GM18861 (cell line): ENCODE results near the gene GCNT3.

Experiments used
- ATAC-seq: cut with Tn5 transposase; IDR thresholded peaks from one replicate; pipeline ENCODE4 v1.9.1; 2021; ENCODE audit not compliant: unreplicated experiment

Gene GCNT3, protein sequence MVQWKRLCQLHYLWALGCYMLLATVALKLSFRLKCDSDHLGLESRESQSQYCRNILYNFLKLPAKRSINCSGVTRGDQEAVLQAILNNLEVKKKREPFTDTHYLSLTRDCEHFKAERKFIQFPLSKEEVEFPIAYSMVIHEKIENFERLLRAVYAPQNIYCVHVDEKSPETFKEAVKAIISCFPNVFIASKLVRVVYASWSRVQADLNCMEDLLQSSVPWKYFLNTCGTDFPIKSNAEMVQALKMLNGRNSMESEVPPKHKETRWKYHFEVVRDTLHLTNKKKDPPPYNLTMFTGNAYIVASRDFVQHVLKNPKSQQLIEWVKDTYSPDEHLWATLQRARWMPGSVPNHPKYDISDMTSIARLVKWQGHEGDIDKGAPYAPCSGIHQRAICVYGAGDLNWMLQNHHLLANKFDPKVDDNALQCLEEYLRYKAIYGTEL

DNA sequence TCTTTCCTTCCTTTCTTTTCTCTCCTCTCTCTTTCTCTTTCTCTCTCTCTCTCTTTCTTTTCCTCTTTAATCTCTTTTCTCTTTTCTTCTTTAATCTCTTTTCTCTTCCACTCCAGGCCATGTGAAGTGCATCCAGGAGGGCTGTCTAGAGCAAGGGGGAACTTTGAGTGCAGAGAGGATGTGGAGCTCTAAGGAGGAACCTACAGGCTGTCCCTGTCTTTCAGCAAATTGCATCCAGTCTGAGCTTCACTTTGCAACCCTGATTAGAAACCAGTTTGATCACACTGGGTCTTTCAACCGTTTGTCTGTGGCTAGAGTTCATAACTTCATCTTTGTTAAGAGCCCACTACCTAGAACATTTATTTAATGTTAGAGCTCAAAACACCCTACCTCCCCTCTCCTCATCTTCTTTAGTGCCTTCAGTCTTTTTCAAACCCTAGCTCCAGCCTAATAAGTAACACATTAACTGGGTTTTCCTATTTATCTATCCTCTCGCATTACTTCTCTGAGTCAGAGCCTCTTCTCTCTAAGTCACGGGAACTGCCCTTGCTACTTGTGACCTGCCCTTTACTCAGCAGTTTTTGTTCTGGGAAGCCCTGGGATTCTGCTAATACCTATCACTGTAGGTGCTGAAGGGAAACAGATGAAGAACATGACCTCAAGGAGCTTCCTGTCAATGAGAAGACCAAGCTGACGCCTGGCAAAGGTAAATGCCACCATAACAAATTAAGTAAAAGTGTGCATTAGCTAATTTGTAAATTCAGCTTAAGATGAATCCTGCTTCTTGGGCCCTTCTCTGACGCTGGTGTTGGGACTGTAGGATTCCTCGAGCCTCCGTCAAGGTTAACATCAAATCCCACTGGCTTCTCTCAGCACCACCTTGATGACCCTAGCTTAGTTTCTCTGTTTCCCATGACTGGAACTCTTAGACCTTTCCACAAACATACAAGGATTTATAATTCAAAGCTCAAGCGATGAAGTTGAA is at the start of gene GCNT3:
Gene GCNT3, plus strand, starts transcription at position 508 of the 985 bp plus-strand sequence. CDS start 6,456 bp downstream, outside the sequence.
- ATAC-seq, result no peak

- no peak for ATAC-seq
Observed at GRCh38 chr15:59562448-59563186, 49.0 kb upstream of the GCNT3 start.

DNA sequence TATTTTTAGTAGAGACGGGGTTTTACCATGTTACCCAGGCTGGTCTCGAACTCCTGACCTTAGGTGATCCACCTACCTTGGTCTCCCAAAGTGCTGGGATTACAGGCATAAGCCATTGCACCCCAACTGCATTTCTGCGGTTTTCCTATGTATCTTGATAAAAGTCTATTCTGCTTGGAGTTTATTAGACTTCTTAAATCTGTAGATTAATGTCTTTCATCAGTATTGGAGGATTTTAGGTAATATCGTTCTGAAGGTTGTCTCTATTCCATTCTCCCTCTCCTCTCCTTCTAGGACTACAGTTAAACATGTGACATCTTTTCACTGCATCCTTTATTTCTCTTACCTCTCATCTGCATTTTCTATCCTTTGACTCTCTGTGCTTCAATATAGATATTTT is 46.3 kb upstream of the GCNT3 start:
- no peak for ATAC-seq

GRCh38 chr15:59567324-59567723 is 44.3 kb upstream of the GCNT3 start:
- no peak for ATAC-seq

GRCh38 chr15:59569477-59569876 is 42.1 kb upstream of the GCNT3 start:
- no peak for ATAC-seq

DNA sequence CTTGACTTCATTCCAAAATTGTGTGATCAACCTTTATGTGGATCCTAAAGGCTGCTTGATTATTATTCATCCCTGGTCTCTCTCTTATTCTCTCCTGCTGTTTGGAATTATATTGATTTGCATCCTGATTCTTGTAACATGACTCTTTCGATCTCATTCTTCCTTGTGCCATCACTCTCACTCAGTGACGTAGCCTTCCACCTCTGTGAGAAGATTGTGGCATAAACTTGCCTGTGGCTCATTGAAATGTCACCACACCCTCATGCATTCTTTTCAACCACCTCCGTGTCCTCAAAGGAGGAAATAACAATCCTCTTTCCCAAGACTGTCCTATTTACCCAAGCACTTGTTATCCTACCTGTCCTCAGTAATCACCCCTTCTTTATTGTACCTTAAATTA is 41.3 kb upstream of the GCNT3 start:
- ATAC-seq, result no peak

DNA sequence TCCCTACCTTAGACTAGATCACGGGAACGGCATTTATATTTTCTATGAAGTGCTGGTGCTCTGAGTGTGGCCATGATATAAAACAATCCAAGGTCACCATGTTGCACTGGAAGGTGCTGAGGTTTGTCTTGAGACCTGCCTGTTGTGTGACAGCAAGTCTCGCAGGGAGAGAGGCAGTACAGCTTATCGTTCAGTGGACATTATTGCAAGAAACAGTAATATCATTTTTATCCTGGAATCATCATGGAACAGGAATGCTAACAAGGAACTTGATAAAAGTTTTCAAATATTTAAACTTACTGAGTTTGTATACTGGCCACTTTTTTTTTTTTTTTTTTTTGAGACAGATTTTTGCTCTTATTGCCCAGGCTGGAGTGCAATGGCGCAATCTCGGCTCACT is 40.0 kb upstream of the GCNT3 start:
- no peak for ATAC-seq

DNA sequence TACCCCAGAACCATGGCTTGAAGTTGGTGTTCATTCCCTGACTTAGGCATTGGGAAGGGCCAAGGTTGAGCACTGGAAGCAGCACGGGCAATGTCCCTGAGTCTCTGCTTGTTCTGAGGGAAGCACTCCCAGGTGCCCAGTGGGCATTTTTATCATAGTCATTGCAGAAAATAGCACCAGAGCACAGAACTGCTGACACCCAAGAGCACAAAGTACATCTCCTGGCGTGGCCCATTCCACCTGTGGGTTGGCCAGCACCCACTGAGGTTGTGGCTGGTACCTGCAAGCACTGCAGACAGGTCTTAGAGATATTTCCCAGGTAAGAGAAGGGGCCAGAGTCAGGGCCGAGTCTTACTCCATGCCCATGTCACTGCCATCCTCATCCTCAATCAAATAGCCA is 28.5 kb upstream of the GCNT3 start:
- no peak for ATAC-seq

GRCh38 chr15:59587085-59587826 is 24.3 kb upstream of the GCNT3 start:
- no peak for ATAC-seq

DNA sequence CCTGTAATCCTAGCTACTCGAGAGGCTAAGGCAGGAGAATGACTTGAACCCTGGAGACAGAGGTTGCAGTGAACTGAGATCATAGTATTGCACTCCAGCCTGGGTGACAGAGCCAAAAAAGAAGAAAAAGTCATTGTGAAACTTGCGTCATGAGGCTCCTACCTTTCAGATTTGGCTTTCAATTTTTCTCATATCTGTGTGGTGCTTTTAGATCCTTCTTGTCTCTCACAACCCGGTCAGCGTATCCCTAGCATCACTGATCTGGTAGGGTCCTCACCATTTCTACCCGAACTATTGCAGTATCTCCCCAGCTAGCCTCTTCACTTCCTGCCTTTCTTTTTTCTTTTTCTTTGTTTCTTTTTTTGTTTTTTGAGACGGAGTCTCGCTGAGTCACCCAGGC is 21.6 kb upstream of the GCNT3 start:
- ATAC-seq, result no peak

DNA sequence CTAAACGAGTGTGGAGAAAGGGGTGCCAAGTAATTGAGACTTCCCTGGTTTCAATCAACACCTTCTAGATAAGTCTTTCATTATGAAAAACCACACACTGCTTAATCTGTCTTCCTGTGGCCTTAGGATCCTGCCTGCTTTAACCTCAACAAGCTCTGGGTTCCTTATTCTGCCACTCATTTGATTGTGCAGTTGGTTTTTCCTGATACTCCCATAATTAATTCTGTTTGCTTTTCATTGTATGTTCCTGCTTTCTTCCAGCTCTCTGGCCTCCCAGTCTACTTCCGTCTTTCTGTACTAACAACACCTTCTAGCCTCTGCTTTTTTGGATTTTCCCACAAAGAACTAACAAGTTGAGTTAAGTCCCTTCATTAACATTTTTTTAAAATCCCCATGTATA is 20.2 kb upstream of the GCNT3 start:
- no peak for ATAC-seq

GRCh38 chr15:59594493-59594942 is 17.1 kb upstream of the GCNT3 start:
- ATAC-seq, result no peak

- ATAC-seq, result no peak
Observed at GRCh38 chr15:59594991-59595390, 16.6 kb upstream of the GCNT3 start.

DNA sequence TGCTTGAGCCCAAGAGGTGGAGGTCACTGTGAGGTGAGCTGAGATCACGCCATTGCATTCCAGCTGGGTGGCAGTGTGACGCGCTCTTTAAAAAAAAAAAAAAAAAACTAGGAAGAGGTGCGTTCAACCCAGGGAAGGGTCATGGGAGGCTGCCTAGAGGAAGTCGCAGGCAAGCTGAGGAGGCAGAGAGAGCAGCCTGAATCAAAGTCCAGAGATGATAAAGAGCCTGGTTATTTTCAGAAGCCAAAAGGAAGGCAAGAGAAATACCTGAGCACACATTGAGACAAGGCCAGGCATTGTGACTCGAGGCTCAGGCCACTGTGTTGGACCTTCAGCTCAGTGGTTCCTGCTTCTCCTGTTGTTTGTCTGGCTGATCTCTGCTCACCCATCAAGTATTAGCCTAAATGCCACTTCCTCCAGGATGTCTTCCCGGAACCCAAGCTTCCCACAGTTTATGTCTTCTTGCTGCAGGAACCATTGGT is 16.1 kb upstream of the GCNT3 start:
- no peak for ATAC-seq

- ATAC-seq, result no peak
Observed at GRCh38 chr15:59596640-59597039, 14.9 kb upstream of the GCNT3 start.

DNA sequence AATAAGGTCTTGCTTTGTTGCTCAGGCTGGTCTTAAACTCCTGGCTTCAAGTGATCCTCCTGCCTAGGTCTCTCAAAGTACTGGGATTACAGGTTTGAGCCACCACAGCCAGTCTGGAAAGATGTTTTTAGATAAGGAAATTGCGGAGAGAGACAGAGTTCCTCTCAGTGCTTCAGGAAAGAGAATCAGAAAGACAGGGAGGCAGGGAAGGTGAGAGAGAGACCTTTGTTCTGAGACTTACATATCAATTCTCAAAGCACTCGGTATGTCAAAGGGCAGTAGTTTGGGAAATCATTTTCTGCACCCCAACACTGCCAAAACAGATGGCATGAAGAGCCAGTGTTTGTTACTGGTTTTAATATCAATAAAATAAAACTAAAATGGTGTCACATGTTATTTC is 13.1 kb upstream of the GCNT3 start:
- ATAC-seq, result no peak

- ATAC-seq, result no peak
Observed at GRCh38 chr15:59605994-59606393, 5.6 kb upstream of the GCNT3 start.

DNA sequence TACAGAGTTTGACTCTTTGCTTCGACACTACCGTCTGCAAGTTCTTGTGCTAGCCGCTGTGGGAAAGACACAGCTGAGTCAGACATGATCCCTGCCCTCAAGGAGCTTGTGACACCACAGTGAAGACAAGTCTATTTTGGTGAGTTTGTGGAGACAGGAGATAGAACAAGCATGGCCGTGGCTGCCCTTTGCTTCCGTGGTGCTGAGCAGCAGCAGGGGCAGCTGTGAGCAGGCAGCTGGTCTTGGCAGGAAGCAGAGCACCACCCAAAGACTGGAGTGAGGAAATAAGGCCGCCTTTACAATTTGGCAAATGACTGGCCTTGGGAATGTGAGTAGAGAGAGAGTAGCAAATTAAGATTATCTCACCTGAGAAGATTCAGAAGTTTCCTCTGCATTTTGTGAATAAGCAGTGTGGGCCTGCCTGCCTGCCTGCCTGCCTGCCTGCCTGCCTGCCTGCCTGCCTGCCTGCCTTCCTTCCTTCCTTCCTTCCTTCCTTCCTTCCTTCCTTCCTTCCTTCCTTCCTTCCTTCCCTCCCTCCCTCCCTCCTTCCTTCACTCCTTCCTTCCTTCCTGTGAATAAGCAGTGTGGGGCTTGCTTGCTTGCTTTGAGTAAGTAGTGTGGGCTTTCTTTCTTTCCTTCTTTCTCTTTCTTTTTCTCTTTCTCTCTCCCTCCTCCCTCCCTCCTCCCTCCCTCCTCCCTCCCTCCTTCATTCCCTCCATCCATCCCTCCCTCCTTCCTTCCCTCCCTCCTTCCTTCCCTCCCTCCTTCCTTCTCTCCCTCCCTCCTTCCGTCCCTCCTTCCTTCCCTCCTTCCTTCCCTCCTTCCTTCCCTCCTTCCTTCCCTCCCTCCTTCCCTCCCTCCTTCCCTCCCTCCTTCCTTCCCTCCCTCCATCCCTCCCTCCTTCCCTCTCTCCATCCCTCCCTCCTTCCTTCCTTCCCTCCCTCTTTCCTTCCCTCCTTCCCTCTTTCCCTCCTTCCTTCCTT is 1.6 kb upstream of the GCNT3 start:
- no peak for ATAC-seq

- no peak for ATAC-seq
Observed at GRCh38 chr15:59614153-59614552, 2.6 kb downstream of the GCNT3 start.
